ENCODE data around the gene ZNF853. TPM values are rescaled to one million over a fixed set of nuclear protein-coding genes. Genes with fewer than 3 reads are reported as not detected.
"Not testable (repeated sequence)": the region's sequence is repeated elsewhere in the genome, so short reads cannot be mapped to it uniquely, and the experiment has no call there.

ZNF853 gene
- total RNA-seq, result 1.7 and 1.9 TPM in 2 replicates

- no peak for DNase-seq (ENCODE audit: extremely low read depth, low read depth, low spot score)
These were observed at the start of gene ZNF853 for GRCh38 chr7:6614953-6615722. Gene ZNF853 (plus strand): TSS chr7:6615610. CDS start chr7:6616175, 565 bp downstream.

GRCh38 chr7:6565655-6566054 lies 49.8 kb upstream of the ZNF853 start:
- no peak for DNase-seq (ENCODE audit: extremely low read depth, low read depth, low spot score)

- DNase-seq (ENCODE audit: extremely low read depth, low read depth, low spot score), result no peak
These were observed 47.5 kb upstream of the ZNF853 start for GRCh38 chr7:6567886-6568285.

- DNase-seq (ENCODE audit: extremely low read depth, low read depth, low spot score), result no peak
These were observed 44.1 kb upstream of the ZNF853 start for GRCh38 chr7:6571160-6571779.

- no peak for DNase-seq (ENCODE audit: extremely low read depth, low read depth, low spot score)
These were observed 40.0 kb upstream of the ZNF853 start for GRCh38 chr7:6575281-6576023.

GRCh38 chr7:6576024-6576866 lies 39.2 kb upstream of the ZNF853 start:
- DNase-seq (ENCODE audit: extremely low read depth, low read depth, low spot score), result no peak

- not testable (repeated sequence) for DNase-seq (ENCODE audit: extremely low read depth, low read depth, low spot score)
These were observed 38.5 kb upstream of the ZNF853 start for GRCh38 chr7:6576867-6577368.

GRCh38 chr7:6577369-6578113 lies 37.9 kb upstream of the ZNF853 start, which contains the start of gene ZDHHC4:
Gene ZDHHC4 (plus strand): TSS chr7:6577454. CDS start chr7:6580562, 3,108 bp downstream.
- DNase-seq (ENCODE audit: extremely low read depth, low read depth, low spot score), result peak; percentile 23

- no peak for DNase-seq (ENCODE audit: extremely low read depth, low read depth, low spot score)
These were observed 37.0 kb upstream of the ZNF853 start for GRCh38 chr7:6578114-6579084.

GRCh38 chr7:6579446-6579845 lies 36.0 kb upstream of the ZNF853 start:
- DNase-seq (ENCODE audit: extremely low read depth, low read depth, low spot score), result no peak

- not testable (repeated sequence) for DNase-seq (ENCODE audit: extremely low read depth, low read depth, low spot score)
These were observed 29.5 kb upstream of the ZNF853 start for GRCh38 chr7:6585746-6586432.

- DNase-seq (ENCODE audit: extremely low read depth, low read depth, low spot score), result no peak
These were observed 26.8 kb upstream of the ZNF853 start for GRCh38 chr7:6588566-6588965.

- no peak for DNase-seq (ENCODE audit: extremely low read depth, low read depth, low spot score)
These were observed 26.1 kb upstream of the ZNF853 start for GRCh38 chr7:6589151-6589828.

GRCh38 chr7:6589829-6590644 lies 25.4 kb upstream of the ZNF853 start, which contains the start of gene INTS15:
Gene INTS15 (plus strand): TSS chr7:6590021. CDS start chr7:6590284, 263 bp downstream.
- no peak for DNase-seq (ENCODE audit: extremely low read depth, low read depth, low spot score)

GRCh38 chr7:6590645-6591110 lies 24.7 kb upstream of the ZNF853 start:
- DNase-seq (ENCODE audit: extremely low read depth, low read depth, low spot score), result no peak

- no peak for DNase-seq (ENCODE audit: extremely low read depth, low read depth, low spot score)
These were observed 15.3 kb upstream of the ZNF853 start for GRCh38 chr7:6600093-6600492.

Data from glomerular endothelial cell (primary cell).